Activated naive CD4-positive, alpha-beta T cell (primary cell): ENCODE results near the gene PRKRIP1.
A peak's percentile ranks its signal among the peaks of the same experiment; 100 is the strongest.
"Not testable (repeated sequence)": the region's sequence is repeated elsewhere in the genome, so short reads cannot be mapped to it uniquely, and the experiment has no call there.

Source experiments
- DNase-seq, 4 experiments: peaks; one replicate each; lab custom pipeline; 2025; lab: John Stamatoyannopoulos, UW

The PRKRIP1 gene

DNA sequence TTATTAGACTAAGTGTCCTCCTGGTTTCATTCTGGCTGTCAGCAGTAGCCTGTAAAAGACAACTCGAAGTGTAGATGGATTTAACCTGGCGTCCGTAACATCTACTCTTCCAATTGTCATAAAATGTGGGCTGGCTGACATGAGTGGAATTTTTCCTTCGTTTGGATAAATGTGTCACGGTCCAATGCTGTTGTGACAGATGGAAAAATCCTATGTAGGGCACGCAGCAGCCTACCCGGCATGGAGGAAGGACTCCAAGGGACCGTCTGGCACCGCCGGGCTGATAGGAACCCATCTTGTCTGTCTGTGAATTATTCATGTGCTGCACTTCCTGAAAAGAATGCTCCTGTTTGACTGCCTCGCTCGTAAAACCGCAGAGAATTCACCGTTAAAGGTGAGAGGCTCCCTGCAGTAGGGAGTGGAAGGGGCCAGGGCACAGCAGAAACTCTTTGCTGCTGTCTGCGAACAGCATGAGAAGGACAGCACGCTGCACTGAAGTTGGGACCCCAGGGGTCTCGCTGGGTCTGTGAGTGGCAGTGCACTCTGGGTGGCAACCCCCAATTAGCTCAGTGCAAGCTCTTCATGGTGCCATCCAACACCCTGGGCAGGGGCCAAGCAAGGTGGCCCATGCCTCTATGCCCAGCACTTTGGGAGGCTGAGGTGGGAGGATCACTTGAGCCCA is 35.6 kb downstream of the PRKRIP1 start:
- DNase-seq: peak in 3 of 4 experiments; percentile 12 to 36 (median 28)

DNA sequence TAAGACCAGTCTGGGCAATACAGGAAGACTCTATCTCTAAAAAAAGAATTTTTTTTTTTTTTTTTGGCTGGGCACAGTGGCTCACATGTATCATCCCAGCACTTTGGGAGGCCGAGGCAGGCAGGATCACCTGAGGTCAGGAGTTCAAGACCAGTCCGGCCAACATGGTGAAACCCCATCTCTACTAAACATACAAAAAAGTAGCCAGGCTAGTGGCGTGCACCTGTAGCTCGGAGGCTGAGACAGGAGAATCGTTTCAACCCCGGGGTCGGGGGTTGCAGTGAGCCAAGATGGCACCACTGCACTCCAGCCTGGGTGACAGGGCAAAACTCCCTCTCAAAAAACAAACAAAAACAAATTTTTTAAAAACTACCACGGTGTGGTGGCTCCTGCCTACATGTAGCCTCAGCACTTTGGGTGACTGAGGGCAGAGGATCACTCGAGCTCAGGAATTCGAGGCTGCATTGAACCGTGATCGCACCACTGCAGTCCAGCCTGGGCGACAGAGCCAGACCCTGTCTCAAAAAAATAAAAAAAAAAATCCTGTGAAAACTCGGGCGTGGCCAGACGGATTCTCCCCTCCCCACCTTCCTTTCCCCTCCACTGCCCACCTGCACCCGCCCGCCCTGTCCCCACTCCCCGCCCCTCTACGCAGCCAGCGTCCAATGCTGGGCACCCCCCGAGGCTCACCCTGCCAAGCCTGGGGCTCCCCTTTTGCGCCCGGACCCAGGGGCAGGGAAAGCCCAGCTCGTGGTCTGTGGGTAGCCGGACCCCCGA is 36.5 kb downstream of the PRKRIP1 start:
- no peak for DNase-seq

- peak; percentile 53 to 88 (median 68) for DNase-seq
These were observed 37.3 kb downstream of the PRKRIP1 start, which contains the start of gene ORAI2 for GRCh38 chr7:102433219-102434038. Gene ORAI2, plus strand, starts transcription at chr7:102433575. Its CDS starts 5,382 bp downstream, at chr7:102438957.

DNA sequence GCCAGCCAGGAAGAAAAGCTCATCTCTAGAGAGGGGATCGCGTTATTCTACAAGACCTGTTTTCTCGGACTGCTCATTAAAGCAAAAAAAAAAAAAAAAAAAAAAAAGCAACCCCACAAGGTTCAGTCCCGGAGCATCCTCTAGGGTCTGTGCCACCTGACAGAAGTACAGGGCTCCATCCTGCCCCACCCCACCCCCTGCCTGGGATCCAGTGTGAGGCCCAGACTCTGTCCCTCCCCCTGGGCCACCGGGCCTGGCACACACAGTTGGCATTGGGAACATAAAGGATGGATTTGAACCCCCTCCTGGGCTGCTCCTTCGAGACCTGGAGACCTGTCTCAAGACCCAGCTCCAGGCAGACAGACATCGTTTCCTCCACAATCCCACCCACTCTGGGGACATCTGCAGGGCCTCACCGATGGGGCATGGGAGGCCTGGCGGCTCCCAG is 37.9 kb downstream of the PRKRIP1 start:
- DNase-seq: no peak

GRCh38 chr7:102436118-102436517 is 40.0 kb downstream of the PRKRIP1 start:
- DNase-seq: no peak

- no peak for DNase-seq
These were observed 44.0 kb downstream of the PRKRIP1 start for GRCh38 chr7:102439963-102440795.

GRCh38 chr7:102444961-102445673 is 49.0 kb downstream of the PRKRIP1 start:
- DNase-seq: no peak

DNA sequence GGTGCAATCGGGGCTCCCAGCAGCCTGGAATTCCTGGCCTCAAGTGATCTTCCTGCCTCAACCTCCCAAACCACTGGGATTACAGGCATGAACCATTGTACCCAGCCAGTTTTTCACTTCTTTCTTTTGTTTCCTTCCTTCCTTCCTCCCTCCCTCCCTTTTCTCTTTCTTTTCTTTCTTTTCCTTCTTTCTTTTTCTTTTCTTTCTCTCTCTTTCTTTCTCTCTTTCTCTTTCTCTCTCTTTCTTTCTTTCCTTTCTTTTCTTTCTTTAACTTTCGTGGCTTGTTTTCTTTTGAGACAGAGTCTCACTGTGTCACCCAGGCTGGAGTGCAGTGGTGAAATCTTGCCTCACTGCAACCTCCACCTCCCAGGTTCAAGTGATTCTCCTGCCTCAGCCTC is 49.5 kb downstream of the PRKRIP1 start:
- no peak for DNase-seq

GRCh38 chr7:102446387-102447156 is 50.4 kb downstream of the PRKRIP1 start:
- DNase-seq: no peak

DNA sequence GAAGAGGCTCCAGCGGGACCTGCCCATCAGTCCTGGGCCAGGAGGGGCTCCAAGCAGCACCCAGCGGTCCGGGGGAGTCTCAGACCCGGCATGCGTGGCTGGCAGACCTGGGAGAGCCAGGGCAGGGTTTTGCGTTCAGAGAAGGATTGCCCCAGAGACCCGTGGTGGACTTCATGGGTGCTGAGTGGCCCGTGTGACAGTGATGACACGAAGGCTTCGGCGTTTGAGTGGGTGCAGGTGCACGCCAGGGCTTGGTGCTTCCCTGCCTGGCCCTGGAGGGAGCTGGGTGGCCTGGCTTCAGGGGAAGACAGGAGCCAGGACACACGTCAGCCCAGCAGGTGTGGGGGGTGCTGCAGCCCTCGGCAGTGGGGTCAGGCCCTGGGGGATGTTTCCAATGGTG is 51.1 kb downstream of the PRKRIP1 start:
- DNase-seq: no peak

DNA sequence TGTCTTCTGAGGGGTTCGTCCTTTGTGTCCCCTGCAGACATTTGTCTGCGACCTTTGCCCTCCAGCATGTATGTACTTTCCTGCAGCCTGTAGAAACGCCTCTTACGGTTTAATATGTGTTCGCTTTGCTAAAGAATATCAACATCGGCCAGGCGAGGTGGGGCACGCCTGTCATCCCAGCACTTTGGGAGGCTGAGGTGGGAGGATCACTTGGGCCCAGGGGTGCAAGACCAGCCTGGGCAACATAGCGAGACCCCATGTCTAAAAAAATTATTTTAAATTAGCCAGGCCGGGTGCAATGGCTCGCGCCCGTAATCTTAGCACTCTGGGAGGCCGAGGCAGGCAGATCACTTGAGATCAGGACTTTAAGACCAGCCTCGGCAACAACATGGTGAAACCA is 53.0 kb downstream of the PRKRIP1 start:
- DNase-seq: no peak

GRCh38 chr7:102450242-102450641 is 54.1 kb downstream of the PRKRIP1 start:
- DNase-seq: peak in 2 of 4 experiments; percentile 24 to 40

- DNase-seq: no peak
These were observed 55.4 kb downstream of the PRKRIP1 start for GRCh38 chr7:102451371-102452054.

GRCh38 chr7:102452451-102452850 is 56.3 kb downstream of the PRKRIP1 start:
- DNase-seq: no peak

DNA sequence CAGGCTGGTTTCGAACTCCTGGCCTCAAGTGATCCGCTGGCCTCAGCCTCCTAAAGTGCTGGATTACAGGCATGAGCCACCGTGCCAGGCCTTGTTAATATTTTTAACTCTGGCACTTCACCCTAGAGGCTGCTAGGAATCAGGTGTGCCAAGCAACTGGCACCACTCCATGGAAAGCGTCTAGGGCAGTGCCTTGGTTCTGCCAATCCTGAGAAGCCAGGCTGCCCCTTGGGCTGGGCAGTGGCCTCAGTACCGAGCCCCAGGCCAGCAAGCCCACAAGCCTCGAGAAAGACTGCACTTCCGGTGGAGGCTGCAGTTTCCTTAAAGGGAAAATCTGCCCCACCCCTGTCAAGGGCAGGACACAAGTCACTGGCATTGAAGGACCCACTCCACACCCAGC is 57.2 kb downstream of the PRKRIP1 start:
- DNase-seq: no peak

- no peak for DNase-seq
These were observed 58.3 kb downstream of the PRKRIP1 start for GRCh38 chr7:102454468-102454867.

DNA sequence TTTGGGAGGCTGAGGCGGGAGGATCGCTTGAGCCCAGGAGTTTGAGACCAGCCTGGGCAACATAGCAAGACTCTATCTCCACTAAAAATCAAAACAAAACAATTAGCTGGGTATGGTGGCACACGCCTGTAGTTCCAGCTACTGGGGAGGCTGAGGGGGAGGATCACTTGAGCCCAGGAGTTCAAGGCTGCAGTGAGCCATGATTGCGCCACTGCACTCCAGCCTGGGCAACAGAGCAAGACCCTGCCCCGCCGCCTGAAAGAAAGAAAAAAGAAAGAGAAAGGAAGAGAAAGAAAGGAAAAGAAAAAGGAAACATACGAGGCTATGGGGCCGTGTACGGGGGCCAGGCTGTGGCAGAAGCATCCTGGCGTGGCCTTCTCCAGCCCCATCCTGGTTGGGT is 58.8 kb downstream of the PRKRIP1 start:
- not testable (repeated sequence) for DNase-seq

DNA sequence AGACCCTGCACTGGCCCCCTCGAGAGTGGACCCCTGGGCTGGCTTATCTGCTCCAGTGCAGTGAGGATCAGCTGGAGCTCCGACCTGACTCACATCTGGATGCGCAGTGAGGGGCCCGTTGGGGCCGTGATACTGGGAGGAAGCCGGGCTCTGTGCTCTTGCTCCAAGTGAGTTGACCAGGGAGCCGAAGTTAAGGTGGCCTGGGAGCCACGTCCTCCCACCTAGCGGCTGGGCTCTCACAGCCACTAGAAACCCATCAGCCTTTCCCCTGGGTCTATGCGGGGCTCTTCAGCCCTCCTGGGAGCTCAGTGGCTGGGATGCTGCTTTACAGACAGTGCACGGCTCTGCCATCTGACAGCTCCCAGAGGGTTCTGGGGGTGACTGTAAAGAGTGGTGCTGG is 59.4 kb downstream of the PRKRIP1 start:
- no peak for DNase-seq

DNA sequence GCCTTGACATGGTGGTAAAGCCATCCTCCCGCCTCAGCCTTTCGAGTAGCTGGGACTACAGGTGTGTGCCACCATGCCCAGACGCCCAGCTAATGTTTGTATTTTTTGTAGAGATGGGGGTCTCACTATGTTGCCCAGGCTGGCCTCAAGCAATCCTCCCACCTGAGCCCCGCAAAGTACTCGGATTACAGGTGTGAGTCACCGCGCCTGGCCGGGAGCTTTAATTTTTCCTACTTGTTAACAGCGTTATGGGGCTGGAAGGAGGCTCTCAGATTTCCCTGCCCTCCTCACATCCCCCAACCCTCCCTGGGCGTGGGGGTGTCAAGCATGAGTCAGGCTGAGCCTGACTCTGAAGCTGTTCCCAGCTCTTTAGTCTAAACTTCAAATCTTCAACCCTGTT is 60.2 kb downstream of the PRKRIP1 start:
- no peak for DNase-seq
